Panc1 (cell line): ENCODE measurements around the gene GALNT18.

Experiments
- CTCF ChIP-seq: fragments of 450-650 bp; IDR thresholded peaks from 2 replicates; pipeline ENCODE4 v1.5.1; 2017; ENCODE audit warnings: mild to moderate bottlenecking
- POLR2AphosphoS5 ChIP-seq: IDR thresholded peaks from 2 replicates; pipeline ENCODE4 v1.6.1; 2012; ENCODE audit warnings: mild to moderate bottlenecking, low read depth, low read length, moderate library complexity
- REST ChIP-seq, 2 experiments: IDR thresholded peaks; 2 replicates each; pipeline ENCODE4 v1.6.1; 2011 to 2012; ENCODE audit warnings: low read depth in 2 of 2, control low read depth in 1 of 2, low read length in 1 of 2, mild to moderate bottlenecking in 1 of 2, moderate library complexity in 1 of 2; ENCODE audit not compliant: insufficient read depth in 1 of 2
- SIN3A ChIP-seq: IDR thresholded peaks from 2 replicates; pipeline ENCODE4 v1.6.1; 2012; ENCODE audit warnings: low read depth, mild to moderate bottlenecking, low read length, moderate library complexity, borderline replicate concordance; ENCODE audit not compliant: insufficient read depth
- TCF7L2 ChIP-seq: IDR thresholded peaks from 2 replicates; pipeline ENCODE4 v1.6.1; 2011; ENCODE audit warnings: mild to moderate bottlenecking, low read depth, low read length, inconsistent platforms

GRCh38 chr11:11502263-11502861, 119.4 kb downstream of the GALNT18 start:
- TF ChIP-seq CTCF (no peak), POLR2AphosphoS5 (no peak), REST (IDR thresholded peaks at IDR 0.05; ENCODE audit: insufficient read depth in 1 of 2, low read depth in 2 of 2, low read length in 1 of 2) (no peak), SIN3A (no peak), TCF7L2 (no peak)
